Measurements from ENCODE around the gene DNAJC15. TPM values are rescaled to one million over a fixed set of nuclear protein-coding genes. Genes with fewer than 3 reads are reported as not detected.

DNAJC15 gene
- total and polyA plus RNA-seq, 2 of the 8 experiments (the other 6 are each of a cell fraction or from before 2014, with no cell fraction given): 5.8 to 20.8 TPM

DNA sequence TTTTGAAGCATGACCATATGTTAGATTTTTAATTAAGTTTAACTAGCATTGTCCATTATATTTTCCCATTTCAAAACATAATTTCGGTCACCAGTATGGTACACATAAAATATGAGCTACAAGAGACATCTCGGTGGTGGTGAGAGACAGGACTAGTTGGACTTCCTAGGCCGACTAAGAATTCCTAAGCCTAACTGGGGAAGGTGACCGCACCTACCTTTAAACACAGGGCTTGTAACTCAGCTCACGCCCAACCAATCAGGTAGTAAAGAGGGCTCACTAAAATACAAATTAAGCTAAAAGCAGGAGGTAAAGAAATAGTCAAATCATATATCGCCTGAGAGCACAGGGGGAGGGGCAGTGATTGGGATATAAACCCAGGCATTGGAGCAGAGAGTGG is 22.9 kb downstream of the DNAJC15 start:
- no peaks in the 10 kb centered on the region for H3K23me2 ChIP-seq (ENCODE audit: low read depth, low read length)
- H3K23ac ChIP-seq (ENCODE audit: insufficient read length): no peak overlapping the region
- H2BK5ac ChIP-seq (ENCODE audit: low read depth, low read length): no peak overlapping the region
- no peak overlapping the region for H2BK120ac ChIP-seq (replicated peaks; ENCODE audit: low read depth, low read length)
- POLR2A ChIA-PET (ENCODE audit: partially characterized antibody): interaction anchor here (1.7 kb wide), 1 partner anchor 11 kb away, joined by 3 read pairs; no protein-coding TSS in a partner anchor
- FAIRE-seq (no peak), DNase-seq (ENCODE audit: low read depth in 1 of 2, low spot score in 2 of 2) (no peak)
- H3K4ac ChIP-seq (replicated peaks; ENCODE audit: insufficient read length, low read depth, low read length): no peak overlapping the region
- peaks cover 0 to 2% of the 10 kb centered on the region in 2 experiments for H4K20me1 ChIP-seq (replicated peaks in 1 of 2; ENCODE audit: control insufficient read depth in 1 of 2, insufficient read depth in 2 of 2, low read length in 2 of 2)
- no peak overlapping the region for H3K56ac ChIP-seq (replicated peaks; ENCODE audit: insufficient read length, low read depth, low read length)
- no peak overlapping the region for H3K14ac ChIP-seq (ENCODE audit: insufficient read length)
- no peak overlapping the region for H3K4me2 ChIP-seq (ENCODE audit: insufficient read depth in 1 of 2, low read depth in 2 of 2, low read length in 2 of 2)
- no peaks in the 10 kb centered on the region for H3K9me3 ChIP-seq (ENCODE audit: insufficient read depth in 2 of 2, low read depth in 1 of 2, low read length in 1 of 2)
- 90% methylated on average over 6 of the region's 6 CpGs; no CpG with 5 or more reads in 1 of the 2 experiments for WGBS, 2 experiments (ENCODE audit: extremely low coverage in 1 of 2, insufficient coverage in 1 of 2, insufficient read length in 1 of 2, insufficient replicate concordance in 2 of 2, low coverage in 1 of 2, low lambda C conversion rate in 2 of 2, missing lambda C conversion rate in 1 of 2)
- peaks cover 0 to 3% of the 10 kb centered on the region in 2 experiments; a peak in 1 of 4 replicates for H3K79me2 ChIP-seq (ENCODE audit: control insufficient read depth in 1 of 2, insufficient read depth in 2 of 2, low read length in 2 of 2)
- H3K79me1 ChIP-seq (ENCODE audit: low read depth, low read length): no peaks in the 10 kb centered on the region
- H2BK12ac ChIP-seq (ENCODE audit: low read depth, low read length): no peak overlapping the region
- no peak overlapping the region for H3K18ac ChIP-seq (ENCODE audit: extremely low read depth, low read length)
- H4K91ac ChIP-seq (replicated peaks; ENCODE audit: insufficient read length, low read length): no peak overlapping the region
- H2BK20ac ChIP-seq (ENCODE audit: low read length): no peak overlapping the region
- H3K9ac ChIP-seq (replicated peaks in 1 of 4; ENCODE audit: extremely low read depth in 1 of 4, low read depth in 3 of 4, low read length in 3 of 4): no peak overlapping the region
- H3K4me1 ChIP-seq (replicated peaks in 1 of 4; ENCODE audit: control insufficient read depth in 3 of 4, insufficient read depth in 4 of 4, low read length in 3 of 4): peaks cover 0 to 3% (median 2%) of the 10 kb centered on the region in 4 experiments; a peak in 4 of 7 replicates
- H3K4me3 ChIP-seq (ENCODE audit: extremely low read depth in 1 of 4, insufficient read depth in 2 of 4, low read depth in 3 of 4, low read length in 4 of 4): no peak overlapping the region
- no peaks in the 10 kb centered on the region for H3K36me3 ChIP-seq (ENCODE audit: control insufficient read depth in 2 of 4, insufficient read depth in 4 of 4, low read length in 3 of 4)
- no peak overlapping the region for H3K27ac ChIP-seq (ENCODE audit: low read depth, low read length)
- H4K8ac ChIP-seq (ENCODE audit: extremely low read depth, insufficient read depth, low read length): no peak overlapping the region
- no peak overlapping the region for H4K5ac ChIP-seq (ENCODE audit: insufficient read length, low read depth, low read length)
- no peak overlapping the region for H2AFZ ChIP-seq (ENCODE audit: low read length)
- no peak overlapping the region for H2BK15ac ChIP-seq (ENCODE audit: low read length)
- H2AK5ac ChIP-seq (ENCODE audit: low read depth, low read length): no peak overlapping the region
- H3K27me3 ChIP-seq (replicated peaks in 1 of 4; ENCODE audit: control insufficient read depth in 3 of 4, extremely low read depth in 1 of 4, insufficient read depth in 3 of 4, low read length in 3 of 4): no peaks in the 10 kb centered on the region
- CTCF ChIA-PET (ENCODE audit: partially characterized antibody): interaction anchor here (1.2 to 4.7 kb wide), 2 partner anchors 11 to 77 kb away, joined by 5 to 15 read pairs; no protein-coding TSS in a partner anchor
- no peak for TF ChIP-seq FOSL1 (IDR thresholded peaks at IDR 0.05; ENCODE audit: insufficient read depth, low read depth, low read length)
- TF ChIP-seq HDAC2 (IDR thresholded peaks at IDR 0.05; ENCODE audit: borderline replicate concordance in 1 of 2, low read depth in 2 of 2, low read length in 2 of 2): no peak
- TF ChIP-seq ASH2L (IDR thresholded peaks at IDR 0.05; ENCODE audit: low read length): no peak
- no peak for TF ChIP-seq SIX5 (IDR thresholded peaks at IDR 0.05; ENCODE audit: low read depth, low read length)
- no peak for TF ChIP-seq CBX8 (IDR thresholded peaks at IDR 0.05; ENCODE audit: borderline replicate concordance, low read depth, low read length)
- no peak for TF ChIP-seq POU5F1 (IDR thresholded peaks at IDR 0.05; ENCODE audit: low read depth, low read length)
- no peak for TF ChIP-seq RAD21 (IDR thresholded peaks at IDR 0.05 in 1 of 2, conservative IDR thresholded peaks at IDR 0.05 in 1 of 2; ENCODE audit: low read depth in 2 of 2, low read length in 2 of 2)
- TF ChIP-seq CREB1 (IDR thresholded peaks at IDR 0.05): no peak
- TF ChIP-seq CTBP2 (IDR thresholded peaks at IDR 0.05; ENCODE audit: borderline replicate concordance, insufficient read depth, insufficient read length, low read length): no peak
- no peak for TF ChIP-seq ZNF274 (IDR thresholded peaks at IDR 0.05; ENCODE audit: borderline replicate concordance, extremely low read depth, low read length)
- no peak for TF ChIP-seq SIN3A (conservative IDR thresholded peaks at IDR 0.05 in 1 of 2, IDR thresholded peaks at IDR 0.05 in 1 of 2; ENCODE audit: low read depth in 1 of 2, low read length in 2 of 2)
